Astrocyte (in vitro differentiated cells and primary cell): ENCODE results near the gene CASK.

Source experiments
- EZH2 ChIP-seq: IDR thresholded peaks from 2 replicates; pipeline ENCODE4 v1.6.1; 2012; ENCODE audit warnings: mild to moderate bottlenecking, low read length, inconsistent platforms; ENCODE audit not compliant: insufficient read depth
- TF ChIP-seq, protein P1 (sequence below): IDR thresholded peaks from 2 replicates; pipeline ENCODE4 v1.5.1; 2011; ENCODE audit warnings: low read depth, mild to moderate bottlenecking, inconsistent platforms, low read length, moderate library complexity; ENCODE audit not compliant: insufficient read depth

DNA sequence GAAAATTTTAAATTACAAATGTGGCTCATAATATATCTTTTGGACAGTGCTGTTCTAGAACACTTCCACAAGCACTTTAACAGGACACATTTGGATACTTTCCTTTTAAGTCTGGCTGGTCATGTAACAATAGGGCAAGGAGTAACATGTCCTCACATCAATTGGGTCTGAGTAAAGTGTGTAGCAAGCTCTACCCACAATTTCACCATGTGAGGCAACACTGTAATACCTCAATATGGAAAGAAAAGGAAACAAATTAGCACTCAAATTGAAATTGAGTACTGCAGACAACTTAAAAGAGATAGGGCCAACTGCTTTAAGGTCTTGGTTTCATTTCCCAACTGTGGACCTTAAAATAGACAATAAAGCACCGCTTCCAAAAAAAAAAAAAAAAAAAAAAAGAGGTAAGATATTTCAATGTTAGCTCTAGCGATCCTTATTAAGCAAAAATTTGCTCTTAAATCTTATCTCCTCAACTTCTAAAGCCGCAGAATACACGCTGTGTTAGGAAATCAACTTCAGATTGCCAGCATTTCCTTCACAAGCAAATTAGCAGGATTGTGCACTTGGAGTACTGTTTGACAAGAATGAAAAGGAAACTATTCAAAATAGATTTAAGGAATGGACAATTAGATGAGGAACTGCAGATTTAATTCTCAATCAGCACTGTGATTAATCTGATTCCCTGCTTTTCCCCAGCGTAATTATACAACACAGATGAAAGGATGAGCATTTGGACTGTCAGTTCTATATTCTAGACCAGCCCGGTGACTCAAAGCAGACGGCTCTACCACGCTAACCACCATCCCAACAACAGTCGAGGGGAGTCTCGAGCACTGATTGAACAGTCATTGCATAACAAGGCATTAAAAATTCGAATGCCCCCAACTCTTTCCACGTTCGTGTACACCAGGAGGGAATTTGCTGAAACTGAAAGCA, 1.6 kb downstream of the CASK start:
- TF ChIP-seq, protein P1, sequence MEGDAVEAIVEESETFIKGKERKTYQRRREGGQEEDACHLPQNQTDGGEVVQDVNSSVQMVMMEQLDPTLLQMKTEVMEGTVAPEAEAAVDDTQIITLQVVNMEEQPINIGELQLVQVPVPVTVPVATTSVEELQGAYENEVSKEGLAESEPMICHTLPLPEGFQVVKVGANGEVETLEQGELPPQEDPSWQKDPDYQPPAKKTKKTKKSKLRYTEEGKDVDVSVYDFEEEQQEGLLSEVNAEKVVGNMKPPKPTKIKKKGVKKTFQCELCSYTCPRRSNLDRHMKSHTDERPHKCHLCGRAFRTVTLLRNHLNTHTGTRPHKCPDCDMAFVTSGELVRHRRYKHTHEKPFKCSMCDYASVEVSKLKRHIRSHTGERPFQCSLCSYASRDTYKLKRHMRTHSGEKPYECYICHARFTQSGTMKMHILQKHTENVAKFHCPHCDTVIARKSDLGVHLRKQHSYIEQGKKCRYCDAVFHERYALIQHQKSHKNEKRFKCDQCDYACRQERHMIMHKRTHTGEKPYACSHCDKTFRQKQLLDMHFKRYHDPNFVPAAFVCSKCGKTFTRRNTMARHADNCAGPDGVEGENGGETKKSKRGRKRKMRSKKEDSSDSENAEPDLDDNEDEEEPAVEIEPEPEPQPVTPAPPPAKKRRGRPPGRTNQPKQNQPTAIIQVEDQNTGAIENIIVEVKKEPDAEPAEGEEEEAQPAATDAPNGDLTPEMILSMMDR: no peak
- no peak for TF ChIP-seq EZH2
